Urothelium cell line (cell line): ENCODE data around the gene XXYLT1.

ENCODE experiments used
- DNase-seq: peaks from one replicate; pipeline ENCODE4 v3.0.0; 2011; ENCODE audit warnings: low spot score, mixed read lengths
- FAIRE-seq: peaks from 2 replicates; lab custom pipeline; 2011; peaks lifted over from hg19 to GRCh38; lab: Jason Lieb, UNC

XXYLT1 gene

GRCh38 chr3:195071011-195071728 lies 199.8 kb downstream of the XXYLT1 start:
- DNase-seq (no peak), FAIRE-seq (no peak)

- FAIRE-seq = no peak
- no peak for DNase-seq
Observed at GRCh38 chr3:195070336-195070735, 200.6 kb downstream of the XXYLT1 start.

GRCh38 chr3:195069501-195070251 lies 201.3 kb downstream of the XXYLT1 start:
- FAIRE-seq = no peak
- no peak for DNase-seq

- DNase-seq (no peak), FAIRE-seq (no peak)
Observed at GRCh38 chr3:195068084-195069080, 202.6 kb downstream of the XXYLT1 start.

GRCh38 chr3:195066441-195066841 lies 204.5 kb downstream of the XXYLT1 start:
- DNase-seq = no peak
- FAIRE-seq = no peak

GRCh38 chr3:195065864-195066185 lies 205.1 kb downstream of the XXYLT1 start:
- FAIRE-seq (no peak), DNase-seq (no peak)

- DNase-seq (no peak), FAIRE-seq (no peak)
Observed at GRCh38 chr3:195065142-195065863, 205.7 kb downstream of the XXYLT1 start.

GRCh38 chr3:195064300-195064931 lies 206.5 kb downstream of the XXYLT1 start:
- no peak for DNase-seq
- FAIRE-seq = no peak

- FAIRE-seq = no peak
- DNase-seq = no peak
Observed at GRCh38 chr3:195063581-195064193, 207.3 kb downstream of the XXYLT1 start.

- FAIRE-seq (no peak), DNase-seq (no peak)
Observed at GRCh38 chr3:195062866-195063540, 208.0 kb downstream of the XXYLT1 start.

GRCh38 chr3:195061756-195062655 lies 209.0 kb downstream of the XXYLT1 start:
- DNase-seq (no peak), FAIRE-seq (no peak)

GRCh38 chr3:195060531-195061291 lies 210.2 kb downstream of the XXYLT1 start:
- DNase-seq = no peak
- no peak for FAIRE-seq

- DNase-seq (no peak), FAIRE-seq (no peak)
Observed at GRCh38 chr3:195060217-195060481, 210.8 kb downstream of the XXYLT1 start.

GRCh38 chr3:195059471-195060216 lies 211.3 kb downstream of the XXYLT1 start:
- FAIRE-seq = no peak

GRCh38 chr3:195059006-195059350 lies 212.0 kb downstream of the XXYLT1 start:
- DNase-seq (no peak), FAIRE-seq (no peak)

More at GRCh38 chr3:195059471-195060216, 211.3 kb downstream of the XXYLT1 start:
- DNase-seq = no peak

GRCh38 chr3:195058336-195059005 lies 212.5 kb downstream of the XXYLT1 start:
- no peak for FAIRE-seq

More at GRCh38 chr3:195058336-195059005, 212.5 kb downstream of the XXYLT1 start:
- DNase-seq = no peak
